Spleen (tissue), 11 donors: ENCODE measurements around the gene NEDD4L. TPM values are rescaled to one million over a fixed set of nuclear protein-coding genes. Genes with fewer than 3 reads are reported as not detected.

ENCODE experiments used
- DNase-seq: peaks from one replicate; pipeline ENCODE4 v3.0.0-alpha.2; 2020
- H3K27ac ChIP-seq, 8 donors: fragments of 200-600 bp; sonication (generic) in 7 of 8; 1 replicate in 4 of 8; 2 replicates in 4 of 8; pipeline versions ENCODE4 v1.5.0 to v1.8.0; 2016 to 2021; ENCODE audit warnings: inconsistent platforms in 4 of 8, mild to moderate bottlenecking in 4 of 8, moderate library complexity in 1 of 8
- H3K27me3 ChIP-seq, 7 donors: fragments of 200-600 bp; sonication (generic) in 6 of 7; replicated peaks in 1 of 7; 1 replicate in 4 of 7; 2 replicates in 3 of 7; pipeline versions ENCODE4 v1.5.0 to v1.8.0; 2016 to 2021; ENCODE audit warnings: inconsistent platforms in 3 of 7, mild to moderate bottlenecking in 1 of 7
- H3K36me3 ChIP-seq, 6 donors: fragments of 200-600 bp; sonication (generic) in 5 of 6; 1 replicate in 4 of 6; 2 replicates in 2 of 6; pipeline versions ENCODE4 v1.5.0 to v1.8.0; 2016 to 2021; ENCODE audit warnings: inconsistent platforms in 2 of 6
- H3K4me1 ChIP-seq, 6 donors: fragments of 200-600 bp; sonication (generic) in 5 of 6; 1 replicate in 3 of 6; 2 replicates in 3 of 6; pipeline versions ENCODE4 v1.5.0 to v1.8.0; 2016 to 2021; ENCODE audit warnings: inconsistent platforms in 3 of 6
- H3K4me3 ChIP-seq, 8 donors: fragments of 200-600 bp; sonication (generic) in 7 of 8; 1 replicate in 4 of 8; 2 replicates in 4 of 8; pipeline versions ENCODE4 v1.5.0 to v1.8.0; 2016 to 2021; ENCODE audit warnings: inconsistent platforms in 4 of 8, mild to moderate bottlenecking in 4 of 8, moderate library complexity in 2 of 8
- H3K9me3 ChIP-seq, 8 donors: fragments of 200-600 bp; sonication (generic) in 7 of 8; 1 replicate in 4 of 8; 2 replicates in 4 of 8; pipeline versions ENCODE4 v1.5.0 to v1.8.0; 2016 to 2021; ENCODE audit warnings: inconsistent platforms in 4 of 8
- POLR2A ChIP-seq, 3 donors: fragments of 450-650 bp; IDR thresholded peaks; one replicate each; pipeline ENCODE4 v1.5.1; 2017; ENCODE audit warnings: antibody characterized with exemption in 3 of 3, mild to moderate bottlenecking in 1 of 3
- POLR2AphosphoS5 ChIP-seq, 3 donors: sonication (generic); formaldehyde crosslinking; IDR thresholded peaks; one replicate each; pipeline ENCODE4 v1.5.1; 2017; ENCODE audit warnings: antibody characterized with exemption in 3 of 3
- WGBS, 5 donors: extraction: QIAGEN DNeasy Blood & Tissue Kit in 3 of 5; methylation state at CpG; one replicate each; pipeline versions ENCODE4 v1.1.5 to v1.1.7; 2013 to 2018; 5-methylcytosine and 5-hydroxymethylcytosine counted together
- intact Hi-C: fragments of 100-400 bp; cut with DNase I; formaldehyde crosslinking; loops from one replicate; pipeline ENCODE4 v1.15.0; 2023; ENCODE audit warnings: low total_unique reads
- polyA plus RNA-seq, 3 donors: library from polyadenylated mRNA; stranded (reverse); fragments of 200-250 nt; gene quantifications; one replicate each; pipeline ENCODE4 v1.2.1, GENCODE V29; 2013
- total RNA-seq, 7 donors: library from RNA; depleted of rRNA in 3 of 7; stranded (reverse); fragments of >200 nt in 3 of 7; fragmentation: NEBNext Ultra II Directional in 4 of 7; extraction: Animal tissue kit (Norgen Biotek cat#: 25700) in 4 of 7; gene quantifications; one replicate each; pipeline versions ENCODE4 v1.1.0 to v1.2.1, GENCODE V29; 2016 to 2021
- TF ChIP-seq, protein P1 (sequence below), 11 experiments: fragments of 200-600 bp in 7 of 11; fragments of 450-650 bp in 4 of 11; sonication (generic) in 4 of 11; IDR thresholded peaks in 8 of 11; conservative IDR thresholded peaks in 3 of 11; 1 replicate in 7 of 11; 2 replicates in 4 of 11; pipeline versions ENCODE4 v1.4.0 to v1.8.0; 2016 to 2021; ENCODE audit warnings: antibody characterized with exemption in 11 of 11, inconsistent platforms in 4 of 11, mild to moderate bottlenecking in 1 of 11
- donor health status: healthy with polysubstance abuse.
- donor health status: DM: no; HTN: no; CAD: no; lungs with moderate emphysema.
- donor health status: DM: no; HTN: no; CAD: no.
- donor health status: Bipolar disorder and iron deficiency.
- donor health status: healthy.
- donor health status: DM: no; HTN: no; CAD: no.
- donor health status: DM: yes; HTN: yes; CAD: no.

Gene NEDD4L
- total and polyA plus RNA-seq, 10 donors, result 8.7 to 26.9 (median 18.3) TPM

DNA sequence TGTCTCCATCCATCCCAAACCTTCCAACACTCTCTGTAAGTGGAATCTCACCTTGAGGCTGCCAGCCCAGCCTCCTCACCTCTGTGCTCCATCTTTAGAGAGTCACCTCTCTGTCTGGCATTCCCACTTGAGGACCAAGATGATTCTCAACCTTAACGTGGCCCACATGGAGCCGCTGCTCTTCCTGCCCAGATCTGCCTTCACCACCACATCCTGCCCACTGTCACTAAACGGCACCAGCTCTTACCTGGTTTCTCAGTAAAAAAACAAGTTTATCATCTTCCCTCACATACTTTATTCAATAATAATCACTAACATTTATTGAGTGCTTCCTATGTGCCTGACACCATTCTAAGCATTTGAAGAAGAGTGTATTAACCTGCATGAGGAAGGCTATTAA, 80.4 kb downstream of the NEDD4L start:
- DNase-seq, result no peak
- Histone ChIP-seq H3K4me1 (peaks cover 0 to 6% (median 0%) of the 10 kb centered on the region in 6 donors), H3K27me3 (no peaks in the 10 kb centered on the region), H3K27ac (no peak overlapping the region), H3K4me3 (no peak overlapping the region), H3K36me3 (no peaks in the 10 kb centered on the region), H3K9me3 (no peaks in the 10 kb centered on the region)
- 17 to 38% (median 32%) methylated on average over 3 of the region's 3 CpGs for WGBS, 5 donors
- TF ChIP-seq POLR2AphosphoS5 (IDR thresholded peaks at IDR 0.05), result no peak
- no peak for TF ChIP-seq POLR2A (IDR thresholded peaks at IDR 0.05)
- TF ChIP-seq, protein P1, sequence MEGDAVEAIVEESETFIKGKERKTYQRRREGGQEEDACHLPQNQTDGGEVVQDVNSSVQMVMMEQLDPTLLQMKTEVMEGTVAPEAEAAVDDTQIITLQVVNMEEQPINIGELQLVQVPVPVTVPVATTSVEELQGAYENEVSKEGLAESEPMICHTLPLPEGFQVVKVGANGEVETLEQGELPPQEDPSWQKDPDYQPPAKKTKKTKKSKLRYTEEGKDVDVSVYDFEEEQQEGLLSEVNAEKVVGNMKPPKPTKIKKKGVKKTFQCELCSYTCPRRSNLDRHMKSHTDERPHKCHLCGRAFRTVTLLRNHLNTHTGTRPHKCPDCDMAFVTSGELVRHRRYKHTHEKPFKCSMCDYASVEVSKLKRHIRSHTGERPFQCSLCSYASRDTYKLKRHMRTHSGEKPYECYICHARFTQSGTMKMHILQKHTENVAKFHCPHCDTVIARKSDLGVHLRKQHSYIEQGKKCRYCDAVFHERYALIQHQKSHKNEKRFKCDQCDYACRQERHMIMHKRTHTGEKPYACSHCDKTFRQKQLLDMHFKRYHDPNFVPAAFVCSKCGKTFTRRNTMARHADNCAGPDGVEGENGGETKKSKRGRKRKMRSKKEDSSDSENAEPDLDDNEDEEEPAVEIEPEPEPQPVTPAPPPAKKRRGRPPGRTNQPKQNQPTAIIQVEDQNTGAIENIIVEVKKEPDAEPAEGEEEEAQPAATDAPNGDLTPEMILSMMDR (IDR thresholded peaks at IDR 0.05 in 8 of 11, conservative IDR thresholded peaks at IDR 0.05 in 3 of 11), result no peak
- intact Hi-C loops, result loop anchor here (5.0 kb wide), 1 partner anchor 242 kb away; no protein-coding TSS in a partner anchor

DNA sequence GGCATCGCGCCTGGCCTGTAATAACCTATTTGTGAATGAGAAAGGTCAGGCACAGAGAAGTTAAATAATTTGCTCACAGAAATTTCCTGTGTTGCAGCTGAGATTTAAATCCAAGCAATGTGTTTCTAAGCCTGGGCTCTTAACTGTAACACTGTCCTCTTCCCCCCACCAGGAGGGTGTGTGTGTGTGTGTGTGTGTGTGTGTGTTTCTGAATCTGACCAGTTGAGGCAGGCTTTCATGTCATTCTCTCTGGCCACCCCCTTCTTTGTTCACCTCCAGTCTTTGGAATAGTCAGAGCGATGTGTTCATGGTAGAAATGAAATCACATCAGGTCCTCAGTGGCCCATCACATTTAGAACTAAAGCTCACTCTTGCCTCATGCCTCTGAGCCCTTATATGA, 81.2 kb downstream of the NEDD4L start:
- intact Hi-C loops, result no loop called here

DNA sequence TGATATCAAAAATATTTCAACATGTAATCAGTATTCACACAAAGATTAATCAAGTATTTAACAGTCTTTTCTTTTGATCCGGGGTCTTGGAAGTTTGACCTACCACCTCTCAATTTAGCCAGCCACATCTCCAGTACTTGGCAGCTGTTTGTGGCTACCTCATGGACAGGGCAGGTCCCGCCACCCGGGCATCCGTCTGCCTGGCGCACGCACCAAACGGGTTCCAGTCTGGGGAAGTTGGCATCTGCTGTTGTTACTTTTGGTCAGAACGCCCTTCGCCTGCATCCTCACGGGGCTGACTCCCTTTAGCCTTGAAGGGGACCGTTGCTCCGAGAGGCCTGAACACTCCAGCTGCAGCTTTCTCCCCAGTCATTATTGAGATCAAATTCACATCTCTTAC, 81.7 kb downstream of the NEDD4L start:
- intact Hi-C loops, result no loop called here
- Histone ChIP-seq H3K4me3 (no peak overlapping the region), H3K27ac (no peak overlapping the region), H3K4me1 (peaks cover 0 to 6% (median 0%) of the 10 kb centered on the region in 6 donors), H3K27me3 (no peaks in the 10 kb centered on the region), H3K36me3 (no peaks in the 10 kb centered on the region), H3K9me3 (no peaks in the 10 kb centered on the region)
- TF ChIP-seq, protein P1 (IDR thresholded peaks at IDR 0.05 in 8 of 11, conservative IDR thresholded peaks at IDR 0.05 in 3 of 11), result no peak
- TF ChIP-seq POLR2A (IDR thresholded peaks at IDR 0.05) (no peak), POLR2AphosphoS5 (IDR thresholded peaks at IDR 0.05) (no peak)
- DNase-seq, result no peak
- 89 to 95% (median 92%) methylated on average over 12 of the region's 12 CpGs for WGBS, 5 donors

More for the DNA sequence above, 81.2 kb downstream of the NEDD4L start:
- Histone ChIP-seq H3K9me3 (no peaks in the 10 kb centered on the region), H3K27ac (no peak overlapping the region), H3K27me3 (no peaks in the 10 kb centered on the region), H3K4me1 (peaks cover 0 to 6% (median 0%) of the 10 kb centered on the region in 6 donors), H3K36me3 (no peaks in the 10 kb centered on the region), H3K4me3 (no peak overlapping the region)
- DNase-seq, result no peak
- TF ChIP-seq, protein P1 (IDR thresholded peaks at IDR 0.05 in 8 of 11, conservative IDR thresholded peaks at IDR 0.05 in 3 of 11), result no peak
- TF ChIP-seq POLR2AphosphoS5 (IDR thresholded peaks at IDR 0.05) (no peak), POLR2A (IDR thresholded peaks at IDR 0.05) (no peak)
- 89 to 100% (median 97%) methylated on average over 3 of the region's 3 CpGs for WGBS, 5 donors

DNA sequence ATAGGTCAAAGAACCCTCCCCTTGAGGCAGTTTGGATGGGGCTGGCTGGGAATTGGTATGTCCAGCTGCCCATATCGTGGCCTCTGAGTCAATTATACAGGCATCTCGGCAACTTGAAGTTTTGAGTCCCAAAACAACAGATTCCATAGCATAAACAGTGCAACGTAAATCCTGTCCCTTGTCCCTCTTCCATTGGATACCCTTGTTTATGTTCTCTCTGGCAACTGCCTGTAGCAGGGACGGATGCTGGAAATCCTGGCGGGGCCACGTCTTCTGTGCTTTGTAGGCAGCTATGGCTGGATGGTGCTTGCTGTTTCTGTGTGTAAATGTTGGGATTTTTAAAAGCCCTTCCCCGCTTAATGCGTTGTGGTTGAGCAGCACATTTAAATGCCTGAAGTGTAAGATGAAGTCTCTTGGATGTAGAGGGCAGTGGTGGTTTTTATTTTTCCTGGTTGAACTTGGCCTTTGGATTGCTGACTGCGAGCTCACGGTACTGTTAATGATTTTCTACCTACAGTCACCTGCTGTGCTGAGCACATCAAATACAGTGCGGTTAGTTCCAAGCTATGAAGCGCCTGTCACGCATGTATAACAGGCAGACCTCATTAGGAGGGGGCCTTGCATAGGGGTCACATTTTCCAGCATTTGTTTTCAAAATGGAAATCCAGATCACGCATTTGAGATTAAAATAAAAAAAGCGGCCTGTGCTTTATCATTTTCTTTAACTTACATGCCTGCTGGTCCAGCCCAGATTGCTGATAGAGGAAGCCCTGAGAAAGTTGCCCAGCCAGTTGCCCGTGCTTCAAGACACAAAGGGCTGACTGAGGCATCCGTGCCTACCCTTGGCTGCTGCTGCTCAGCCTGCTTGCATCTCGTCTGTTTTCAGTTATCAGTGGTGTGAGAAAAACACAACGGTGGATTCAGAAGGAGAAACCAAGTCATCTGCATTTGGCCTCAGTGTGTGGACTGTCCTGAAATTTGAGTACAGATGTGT, 84.7 kb downstream of the NEDD4L start:
- TF ChIP-seq POLR2AphosphoS5 (IDR thresholded peaks at IDR 0.05) (no peak), POLR2A (IDR thresholded peaks at IDR 0.05) (no peak)
- TF ChIP-seq, protein P1 (IDR thresholded peaks at IDR 0.05 in 8 of 11, conservative IDR thresholded peaks at IDR 0.05 in 3 of 11), result no peak
- 88 to 97% (median 94%) methylated on average over 19 of the region's 19 CpGs for WGBS, 5 donors
- Histone ChIP-seq H3K9me3 (no peaks in the 10 kb centered on the region), H3K27ac (no peak overlapping the region), H3K4me3 (no peak overlapping the region), H3K27me3 (no peaks in the 10 kb centered on the region), H3K36me3 (no peaks in the 10 kb centered on the region), H3K4me1 (peaks cover 0 to 5% (median 0%) of the 10 kb centered on the region in 6 donors)
- DNase-seq, result no peak
- intact Hi-C loops, result no loop called here
